GM19193 (cell line): ENCODE measurements around the gene MAFB.

ENCODE experiments used
- POLR2A ChIP-seq: IDR thresholded peaks from 4 replicates; pipeline ENCODE4 v1.6.1; 2011; ENCODE audit not compliant: insufficient read depth, insufficient read length; ENCODE audit errors: extremely low read depth

Gene MAFB

GRCh38 chr20:40711079-40711478 lies 22.0 kb upstream of the MAFB start:
- no peak for TF ChIP-seq POLR2A

- no peak for TF ChIP-seq POLR2A
Observed at GRCh38 chr20:40710603-40711002, 21.6 kb upstream of the MAFB start.

GRCh38 chr20:40706977-40707582 lies 18.0 kb upstream of the MAFB start:
- no peak for TF ChIP-seq POLR2A

GRCh38 chr20:40705413-40705812 lies 16.4 kb upstream of the MAFB start:
- no peak for TF ChIP-seq POLR2A

- no peak for TF ChIP-seq POLR2A
Observed at GRCh38 chr20:40704828-40705227, 15.8 kb upstream of the MAFB start.

GRCh38 chr20:40703975-40704530 lies 15.0 kb upstream of the MAFB start:
- TF ChIP-seq POLR2A, result no peak

GRCh38 chr20:40702504-40702903 lies 13.5 kb upstream of the MAFB start:
- TF ChIP-seq POLR2A, result no peak

- TF ChIP-seq POLR2A, result no peak
Observed at GRCh38 chr20:40698744-40699143, 9.7 kb upstream of the MAFB start.

- TF ChIP-seq POLR2A, result no peak
Observed at GRCh38 chr20:40698281-40698680, 9.2 kb upstream of the MAFB start.

GRCh38 chr20:40697541-40697940 lies 8.5 kb upstream of the MAFB start:
- no peak for TF ChIP-seq POLR2A

GRCh38 chr20:40695214-40695613 lies 6.2 kb upstream of the MAFB start:
- no peak for TF ChIP-seq POLR2A

GRCh38 chr20:40694246-40694645 lies 5.2 kb upstream of the MAFB start:
- no peak for TF ChIP-seq POLR2A

- TF ChIP-seq POLR2A, result no peak
Observed at GRCh38 chr20:40692240-40693011, 3.4 kb upstream of the MAFB start.

- TF ChIP-seq POLR2A, result no peak
Observed at GRCh38 chr20:40691566-40692239, 2.7 kb upstream of the MAFB start.

GRCh38 chr20:40690836-40691565 lies 2.0 kb upstream of the MAFB start:
- TF ChIP-seq POLR2A, result no peak
